Effector CD8-positive, alpha-beta T cell (primary cell): ENCODE data around the gene MAGED4B.
"Not testable (repeated sequence)": the region's sequence is repeated elsewhere in the genome, so short reads cannot be mapped to it uniquely, and the experiment has no call there.

Experiments used
- DNase-seq: peaks from one replicate; lab custom pipeline; 2025; lab: John Stamatoyannopoulos, UW
- total RNA-seq, 4 experiments: gene quantifications; one replicate each; lab custom pipeline; 2026; lab: John Stamatoyannopoulos, UW

Gene MAGED4B
- 0 reads per million in 4 experiments for total RNA-seq

GRCh38 chrX:52068666-52069640 lies at the start of gene MAGED4B:
Gene MAGED4B (minus strand): TSS chrX:52069183. CDS start chrX:52068172, 1,011 bp downstream.
- DNase-seq: not testable (repeated sequence)

GRCh38 chrX:52118262-52118661 lies 49.3 kb upstream of the MAGED4B start:
- no peak for DNase-seq

- DNase-seq: no peak
Observed at GRCh38 chrX:52082578-52082977, 13.6 kb upstream of the MAGED4B start.

- no peak for DNase-seq
Observed at GRCh38 chrX:52078131-52078530, 9.1 kb upstream of the MAGED4B start.

- DNase-seq: not testable (repeated sequence)
Observed at GRCh38 chrX:52042288-52042687, 26.7 kb downstream of the MAGED4B start.

GRCh38 chrX:52034211-52034610 lies 34.8 kb downstream of the MAGED4B start:
- DNase-seq: no peak

GRCh38 chrX:52031371-52031770 lies 37.6 kb downstream of the MAGED4B start:
- DNase-seq: no peak

- no peak for DNase-seq
Observed at GRCh38 chrX:52015794-52016193, 53.2 kb downstream of the MAGED4B start.
